ENCODE data around the gene PDE7B. TPM values are rescaled to one million over a fixed set of nuclear protein-coding genes. Genes with fewer than 3 reads are reported as not detected.
A peak's percentile ranks its signal among the peaks of the same experiment; 100 is the strongest.

The PDE7B gene
- total RNA-seq, 1 donor from 2014 or later = 0.62 TPM

- Mint-ChIP-seq H3K27me3 (ENCODE audit: unreplicated experiment) (no peaks in the 10 kb centered on the region), H3K36me3 (ENCODE audit: low read depth, unreplicated experiment) (no peaks in the 10 kb centered on the region), H3K4me1 (ENCODE audit: unreplicated experiment) (peaks cover 14% of the 10 kb centered on the region), H3K4me3 (ENCODE audit: unreplicated experiment) (no peak overlapping the region), H3K27ac (ENCODE audit: unreplicated experiment) (peak overlapping the region; percentile 87), H3K9me3 (ENCODE audit: unreplicated experiment) (no peaks in the 10 kb centered on the region)
- TF ChIP-seq, protein P1, sequence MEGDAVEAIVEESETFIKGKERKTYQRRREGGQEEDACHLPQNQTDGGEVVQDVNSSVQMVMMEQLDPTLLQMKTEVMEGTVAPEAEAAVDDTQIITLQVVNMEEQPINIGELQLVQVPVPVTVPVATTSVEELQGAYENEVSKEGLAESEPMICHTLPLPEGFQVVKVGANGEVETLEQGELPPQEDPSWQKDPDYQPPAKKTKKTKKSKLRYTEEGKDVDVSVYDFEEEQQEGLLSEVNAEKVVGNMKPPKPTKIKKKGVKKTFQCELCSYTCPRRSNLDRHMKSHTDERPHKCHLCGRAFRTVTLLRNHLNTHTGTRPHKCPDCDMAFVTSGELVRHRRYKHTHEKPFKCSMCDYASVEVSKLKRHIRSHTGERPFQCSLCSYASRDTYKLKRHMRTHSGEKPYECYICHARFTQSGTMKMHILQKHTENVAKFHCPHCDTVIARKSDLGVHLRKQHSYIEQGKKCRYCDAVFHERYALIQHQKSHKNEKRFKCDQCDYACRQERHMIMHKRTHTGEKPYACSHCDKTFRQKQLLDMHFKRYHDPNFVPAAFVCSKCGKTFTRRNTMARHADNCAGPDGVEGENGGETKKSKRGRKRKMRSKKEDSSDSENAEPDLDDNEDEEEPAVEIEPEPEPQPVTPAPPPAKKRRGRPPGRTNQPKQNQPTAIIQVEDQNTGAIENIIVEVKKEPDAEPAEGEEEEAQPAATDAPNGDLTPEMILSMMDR (IDR thresholded peaks at IDR 0.05; ENCODE audit: unreplicated experiment) = no peak
- no peak for DNase-seq (ENCODE audit: low spot score)
Measured at GRCh38 chr6:136050475-136050874, 199.0 kb downstream of the PDE7B start.

DNA sequence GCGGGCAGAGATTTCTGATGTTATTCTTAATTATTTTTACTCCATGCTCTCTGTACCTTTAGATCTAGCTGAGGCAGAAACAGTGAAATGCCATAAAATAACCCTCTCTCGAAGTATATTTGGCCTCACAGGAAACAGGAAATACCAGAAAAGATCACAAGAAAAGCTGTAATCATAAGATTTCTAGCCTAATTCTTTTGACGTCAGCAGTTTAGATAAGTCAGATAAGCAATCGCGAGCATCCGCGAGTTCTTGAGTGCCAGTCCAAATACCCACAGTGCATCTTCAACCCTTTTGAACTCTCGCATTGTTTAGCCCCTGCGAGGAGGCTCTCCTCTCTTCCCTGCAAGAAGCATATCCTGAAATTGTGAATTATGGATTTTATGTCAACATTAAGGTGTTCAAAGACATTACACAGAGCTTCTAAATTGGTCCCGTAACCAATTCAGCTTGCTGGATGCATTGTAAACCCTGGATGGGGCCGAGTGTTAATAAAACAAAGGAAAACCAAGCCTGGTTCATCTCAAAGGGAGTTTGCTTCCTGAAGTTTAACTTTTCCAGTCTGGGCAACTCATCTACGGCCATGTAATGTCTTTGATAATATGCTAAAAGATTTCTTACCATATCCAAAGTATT is 199.8 kb downstream of the PDE7B start:
- Mint-ChIP-seq H3K4me1 (ENCODE audit: unreplicated experiment) (peaks cover 14% of the 10 kb centered on the region), H3K36me3 (ENCODE audit: low read depth, unreplicated experiment) (no peaks in the 10 kb centered on the region), H3K4me3 (ENCODE audit: unreplicated experiment) (no peak overlapping the region), H3K27ac (ENCODE audit: unreplicated experiment) (peak overlapping the region; percentile 87), H3K9me3 (ENCODE audit: unreplicated experiment) (no peaks in the 10 kb centered on the region), H3K27me3 (ENCODE audit: unreplicated experiment) (no peaks in the 10 kb centered on the region)
- TF ChIP-seq, protein P1 (IDR thresholded peaks at IDR 0.05; ENCODE audit: unreplicated experiment) = no peak
- no peak for DNase-seq (ENCODE audit: low spot score)

DNA sequence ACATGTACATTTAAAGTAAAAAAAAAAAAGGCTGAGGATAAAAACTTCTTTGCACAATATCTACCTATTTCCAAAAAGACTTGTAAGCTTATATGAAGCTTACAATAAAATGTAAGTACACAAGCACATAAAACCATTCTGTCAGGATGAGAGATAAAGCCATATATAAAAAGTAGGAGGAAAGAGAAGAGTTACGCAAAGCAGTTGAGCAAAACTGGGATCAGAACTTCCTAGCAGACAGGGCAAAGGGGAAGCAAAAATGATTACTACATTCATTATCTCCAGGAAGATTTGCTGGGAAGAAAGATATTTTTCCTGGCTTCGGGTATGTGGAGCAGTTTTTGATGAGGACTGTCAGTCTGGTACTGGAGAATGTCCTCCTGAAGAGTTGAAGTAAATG is 200.5 kb downstream of the PDE7B start:
- Mint-ChIP-seq H3K36me3 (ENCODE audit: low read depth, unreplicated experiment) (no peaks in the 10 kb centered on the region), H3K9me3 (ENCODE audit: unreplicated experiment) (no peaks in the 10 kb centered on the region), H3K27ac (ENCODE audit: unreplicated experiment) (no peak overlapping the region), H3K4me1 (ENCODE audit: unreplicated experiment) (peaks cover 14% of the 10 kb centered on the region), H3K4me3 (ENCODE audit: unreplicated experiment) (no peak overlapping the region), H3K27me3 (ENCODE audit: unreplicated experiment) (no peaks in the 10 kb centered on the region)
- TF ChIP-seq, protein P1 (IDR thresholded peaks at IDR 0.05; ENCODE audit: unreplicated experiment) = no peak
- no peak for DNase-seq (ENCODE audit: low spot score)

DNA sequence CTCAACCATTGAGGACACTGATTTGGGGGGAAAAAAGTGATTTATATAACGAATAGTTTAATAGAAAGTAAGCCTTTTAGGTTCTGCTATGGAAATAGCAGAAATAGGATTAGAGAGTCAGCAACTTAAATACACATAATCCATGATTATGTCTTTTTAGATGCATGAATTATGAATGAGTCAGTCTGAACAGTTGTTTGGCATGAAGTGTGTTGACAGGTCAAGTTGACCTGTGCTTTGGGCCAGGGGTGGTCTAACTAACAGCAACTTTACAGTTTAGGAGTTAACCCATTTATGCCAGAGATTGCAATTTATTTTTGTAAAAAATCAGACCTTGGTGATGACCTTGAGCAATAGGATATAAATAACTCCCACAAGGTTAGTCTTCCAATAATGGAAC is 207.4 kb downstream of the PDE7B start:
- Mint-ChIP-seq H3K4me1 (ENCODE audit: unreplicated experiment) (peaks cover 5% of the 10 kb centered on the region), H3K36me3 (ENCODE audit: low read depth, unreplicated experiment) (no peaks in the 10 kb centered on the region), H3K27me3 (ENCODE audit: unreplicated experiment) (peaks cover 2% of the 10 kb centered on the region), H3K9me3 (ENCODE audit: unreplicated experiment) (no peaks in the 10 kb centered on the region), H3K27ac (ENCODE audit: unreplicated experiment) (no peak overlapping the region), H3K4me3 (ENCODE audit: unreplicated experiment) (no peak overlapping the region)
- TF ChIP-seq, protein P1 (IDR thresholded peaks at IDR 0.05; ENCODE audit: unreplicated experiment) = no peak
- no peak for DNase-seq (ENCODE audit: low spot score)

GRCh38 chr6:136059308-136059707 is 207.8 kb downstream of the PDE7B start:
- peaks cover 2% of the 10 kb centered on the region for H3K27me3 Mint-ChIP-seq (ENCODE audit: unreplicated experiment)
- H3K27ac Mint-ChIP-seq (ENCODE audit: unreplicated experiment) = no peak overlapping the region

More at GRCh38 chr6:136059308-136059707, 207.8 kb downstream of the PDE7B start:
- Mint-ChIP-seq H3K9me3 (ENCODE audit: unreplicated experiment) (no peaks in the 10 kb centered on the region), H3K4me1 (ENCODE audit: unreplicated experiment) (peaks cover 5% of the 10 kb centered on the region), H3K4me3 (ENCODE audit: unreplicated experiment) (no peak overlapping the region), H3K36me3 (ENCODE audit: low read depth, unreplicated experiment) (no peaks in the 10 kb centered on the region)
- TF ChIP-seq, protein P1 (IDR thresholded peaks at IDR 0.05; ENCODE audit: unreplicated experiment) = no peak
- DNase-seq (ENCODE audit: low spot score) = no peak

Data from endothelial cell (in vitro differentiated cells).